Endothelial cell (in vitro differentiated cells): ENCODE data around the gene AQP2. TPM values are rescaled to one million over a fixed set of nuclear protein-coding genes. Genes with fewer than 3 reads are reported as not detected.

Experiments used
- DNase-seq: peaks from one replicate; pipeline ENCODE4 v3.0.0; 2021; ENCODE audit warnings: low spot score
- H3K27ac Mint-ChIP-seq: one replicate; pipeline ENCODE4 v1.8.0; 2021; ENCODE audit warnings: mixed read lengths, inconsistent platforms; ENCODE audit not compliant: unreplicated experiment
- H3K27me3 Mint-ChIP-seq: one replicate; pipeline ENCODE4 v1.8.0; 2021; ENCODE audit warnings: mild to moderate bottlenecking, moderate library complexity, mixed read lengths, inconsistent platforms; ENCODE audit not compliant: unreplicated experiment
- H3K36me3 Mint-ChIP-seq: one replicate; pipeline ENCODE4 v1.8.0; 2021; ENCODE audit warnings: mild to moderate bottlenecking, low read depth, mixed read lengths, inconsistent platforms; ENCODE audit not compliant: unreplicated experiment
- H3K4me1 Mint-ChIP-seq: one replicate; pipeline ENCODE4 v1.8.0; 2021; ENCODE audit warnings: mild to moderate bottlenecking, mixed read lengths, inconsistent platforms; ENCODE audit not compliant: unreplicated experiment
- H3K4me3 Mint-ChIP-seq: one replicate; pipeline ENCODE4 v1.8.0; 2021; ENCODE audit warnings: mild to moderate bottlenecking, mixed read lengths, inconsistent platforms; ENCODE audit not compliant: unreplicated experiment
- H3K9me3 Mint-ChIP-seq: one replicate; pipeline ENCODE4 v1.8.0; 2021; ENCODE audit warnings: mixed read lengths, inconsistent platforms; ENCODE audit not compliant: unreplicated experiment
- total RNA-seq: library from RNA; stranded (reverse); fragmentation: NEBNext Ultra II Directional; extraction: Animal tissue kit (Norgen Biotek cat#: 25700); gene quantifications from one replicate; pipeline ENCODE4 v1.2.1, GENCODE V29; 2021; ENCODE audit not compliant: unreplicated experiment
- TF ChIP-seq, protein P1 (sequence below): fragments of 200-600 bp; sonication (generic); IDR thresholded peaks from one replicate; pipeline ENCODE4 v1.5.0; 2021; ENCODE audit warnings: antibody characterized with exemption; ENCODE audit not compliant: unreplicated experiment

Gene AQP2
- total RNA-seq, 1 donor from 2014 or later, result 0.05 TPM

GRCh38 chr12:49920241-49920914 lies 30.2 kb upstream of the AQP2 start:
- Mint-ChIP-seq H3K27ac (no peak overlapping the region), H3K36me3 (no peaks in the 10 kb centered on the region), H3K4me1 (no peaks in the 10 kb centered on the region), H3K9me3 (no peaks in the 10 kb centered on the region), H3K4me3 (no peak overlapping the region), H3K27me3 (no peaks in the 10 kb centered on the region)
- DNase-seq, result no peak
- TF ChIP-seq, protein P1, sequence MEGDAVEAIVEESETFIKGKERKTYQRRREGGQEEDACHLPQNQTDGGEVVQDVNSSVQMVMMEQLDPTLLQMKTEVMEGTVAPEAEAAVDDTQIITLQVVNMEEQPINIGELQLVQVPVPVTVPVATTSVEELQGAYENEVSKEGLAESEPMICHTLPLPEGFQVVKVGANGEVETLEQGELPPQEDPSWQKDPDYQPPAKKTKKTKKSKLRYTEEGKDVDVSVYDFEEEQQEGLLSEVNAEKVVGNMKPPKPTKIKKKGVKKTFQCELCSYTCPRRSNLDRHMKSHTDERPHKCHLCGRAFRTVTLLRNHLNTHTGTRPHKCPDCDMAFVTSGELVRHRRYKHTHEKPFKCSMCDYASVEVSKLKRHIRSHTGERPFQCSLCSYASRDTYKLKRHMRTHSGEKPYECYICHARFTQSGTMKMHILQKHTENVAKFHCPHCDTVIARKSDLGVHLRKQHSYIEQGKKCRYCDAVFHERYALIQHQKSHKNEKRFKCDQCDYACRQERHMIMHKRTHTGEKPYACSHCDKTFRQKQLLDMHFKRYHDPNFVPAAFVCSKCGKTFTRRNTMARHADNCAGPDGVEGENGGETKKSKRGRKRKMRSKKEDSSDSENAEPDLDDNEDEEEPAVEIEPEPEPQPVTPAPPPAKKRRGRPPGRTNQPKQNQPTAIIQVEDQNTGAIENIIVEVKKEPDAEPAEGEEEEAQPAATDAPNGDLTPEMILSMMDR, result no peak

DNA sequence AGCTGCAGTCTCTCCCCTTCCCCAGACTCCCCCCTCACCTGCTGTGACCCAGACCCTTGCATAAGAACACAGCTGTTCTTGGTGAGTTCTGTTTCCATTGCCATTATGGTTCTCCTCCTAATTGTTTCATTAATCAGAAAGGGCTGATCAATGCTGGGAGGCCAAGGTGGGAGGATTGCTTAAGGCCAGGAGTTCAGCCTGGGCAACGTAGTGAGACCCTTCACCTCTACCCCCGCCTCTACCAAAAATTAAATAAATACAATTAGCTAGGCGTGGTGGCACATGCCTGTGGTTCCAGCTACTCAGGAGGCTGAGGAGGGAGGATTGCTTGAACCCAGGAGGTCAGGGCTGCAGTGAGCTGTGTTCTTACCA lies 29.6 kb upstream of the AQP2 start:
- H3K4me1 Mint-ChIP-seq, result no peaks in the 10 kb centered on the region
- H3K27me3 Mint-ChIP-seq, result no peaks in the 10 kb centered on the region
- H3K4me3 Mint-ChIP-seq, result no peak overlapping the region
- no peak overlapping the region for H3K27ac Mint-ChIP-seq
- TF ChIP-seq, protein P1, result no peak
- DNase-seq, result no peak
- no peaks in the 10 kb centered on the region for H3K9me3 Mint-ChIP-seq
- H3K36me3 Mint-ChIP-seq, result no peaks in the 10 kb centered on the region

- Mint-ChIP-seq H3K27ac (no peak overlapping the region), H3K9me3 (no peaks in the 10 kb centered on the region), H3K4me1 (no peaks in the 10 kb centered on the region), H3K4me3 (no peak overlapping the region), H3K27me3 (no peaks in the 10 kb centered on the region), H3K36me3 (no peaks in the 10 kb centered on the region)
- TF ChIP-seq, protein P1, result no peak
- DNase-seq, result no peak
Measured at GRCh38 chr12:49921299-49921698, 29.2 kb upstream of the AQP2 start.

GRCh38 chr12:49921936-49922335 lies 28.6 kb upstream of the AQP2 start:
- Mint-ChIP-seq H3K4me1 (no peaks in the 10 kb centered on the region), H3K27me3 (no peaks in the 10 kb centered on the region), H3K36me3 (no peaks in the 10 kb centered on the region), H3K9me3 (no peaks in the 10 kb centered on the region), H3K27ac (no peak overlapping the region), H3K4me3 (no peak overlapping the region)
- TF ChIP-seq, protein P1, result no peak
- DNase-seq, result no peak

DNA sequence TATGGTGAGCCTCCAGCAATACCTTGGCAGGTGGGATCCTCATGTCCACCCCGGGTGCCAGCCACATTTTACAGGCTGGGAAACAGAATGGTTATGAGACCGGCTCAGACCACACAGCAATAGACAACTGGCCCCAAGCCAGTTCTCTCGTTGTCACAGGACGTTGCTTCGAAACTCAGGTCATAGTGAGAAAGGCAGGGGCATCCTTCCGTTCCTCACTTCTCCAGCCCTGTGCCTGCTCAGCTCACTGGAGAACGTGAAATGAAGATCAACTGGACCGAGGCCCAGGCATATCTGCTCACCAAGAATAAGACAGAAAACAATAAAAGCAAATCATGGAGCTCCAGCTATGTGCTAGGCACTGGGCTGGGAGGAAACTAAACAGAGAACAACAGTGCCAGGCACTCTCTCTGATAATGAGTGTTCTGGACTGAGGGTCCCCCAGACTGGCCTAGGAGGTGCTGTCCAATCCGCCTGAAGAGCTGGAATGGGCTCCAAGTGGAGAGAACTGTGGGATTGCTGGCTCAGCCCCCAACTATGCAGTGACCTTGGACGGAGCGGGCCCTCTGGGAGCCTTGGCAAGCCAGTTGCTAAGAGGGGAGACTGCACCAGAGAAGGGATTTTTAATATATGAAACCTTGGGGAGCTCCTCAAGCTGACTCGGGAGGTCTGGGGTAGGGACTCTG lies 28.0 kb upstream of the AQP2 start:
- H3K4me1 Mint-ChIP-seq, result no peaks in the 10 kb centered on the region
- no peaks in the 10 kb centered on the region for H3K27me3 Mint-ChIP-seq
- TF ChIP-seq, protein P1, result no peak
- H3K4me3 Mint-ChIP-seq, result no peak overlapping the region
- H3K9me3 Mint-ChIP-seq, result no peaks in the 10 kb centered on the region
- no peaks in the 10 kb centered on the region for H3K36me3 Mint-ChIP-seq
- H3K27ac Mint-ChIP-seq, result no peak overlapping the region
- DNase-seq, result no peak
